ENCODE measurements around the gene PRKCE. TPM values are rescaled to one million over a fixed set of nuclear protein-coding genes. Genes with fewer than 3 reads are reported as not detected.

Gene PRKCE
- total RNA-seq, 1 experiment from 2014 or later = 1.3 TPM

- Histone ChIP-seq H3K4me2 (ENCODE audit: insufficient read depth, insufficient read length, low read length) (no peak overlapping the region), H2BK5ac (ENCODE audit: insufficient read length, low read length) (no peak overlapping the region), H4K20me1 (ENCODE audit: control insufficient read depth, insufficient read depth, insufficient read length) (no peaks in the 10 kb centered on the region), H2BK120ac (ENCODE audit: low read depth, low read length, poor library complexity, severe bottlenecking) (no peak overlapping the region), H3K56ac (ENCODE audit: insufficient read length, low read depth, low read length) (no peak overlapping the region), H3K27me3 (ENCODE audit: insufficient read depth, low read length) (no peaks in the 10 kb centered on the region), H3K9ac (ENCODE audit: extremely low read depth, insufficient read length, low read length) (no peak overlapping the region), H4K8ac (replicated peaks; ENCODE audit: insufficient read length, low read depth, low read length) (no peak overlapping the region), H2BK15ac (ENCODE audit: low read depth, low read length) (no peak overlapping the region), H3K79me1 (ENCODE audit: insufficient read depth, low read depth, low read length, poor library complexity, severe bottlenecking) (no peaks in the 10 kb centered on the region), H3K9me3 (ENCODE audit: control insufficient read depth, low read depth, low read length) (no peaks in the 10 kb centered on the region), H3K79me2 (ENCODE audit: insufficient read depth, low read length) (no peaks in the 10 kb centered on the region), H3K23ac (ENCODE audit: insufficient read length, low read depth, low read length) (no peak overlapping the region), H2BK20ac (ENCODE audit: low read depth, low read length, poor library complexity, severe bottlenecking) (no peak overlapping the region), H3K27ac (ENCODE audit: insufficient read length, low read depth, low read length) (no peak overlapping the region), H3K4me1 (ENCODE audit: insufficient read depth, low read length) (no peaks in the 10 kb centered on the region), H4K91ac (ENCODE audit: insufficient read length, low read depth, low read length) (no peak overlapping the region), H2AK5ac (ENCODE audit: insufficient read length, low read length) (no peak overlapping the region), H3K14ac (ENCODE audit: insufficient read depth, low read length) (no peak overlapping the region), H4K5ac (ENCODE audit: insufficient read length, low read depth, low read length) (no peak overlapping the region), H2AFZ (ENCODE audit: low read length) (no peak overlapping the region), H3T11ph (ENCODE audit: low read length) (no peak overlapping the region), H2BK12ac (ENCODE audit: insufficient read length, low read depth, low read length) (no peak overlapping the region), H3K4ac (ENCODE audit: low read depth, low read length) (no peak overlapping the region), H3K18ac (ENCODE audit: insufficient read length, low read depth, low read length) (no peak overlapping the region), H3K23me2 (ENCODE audit: insufficient read length, low read depth, low read length, poor library complexity, severe bottlenecking) (no peaks in the 10 kb centered on the region)
- Mint-ChIP-seq H3K9me3 (no peaks in the 10 kb centered on the region), H3K4me1 (peaks cover 6 to 7% of the 10 kb centered on the region in 2 experiments; a peak in 2 of 4 replicates), H3K27ac (no peak overlapping the region), H3K4me3 (no peak overlapping the region), H3K36me3 (ENCODE audit: insufficient read depth in 1 of 3, low read depth in 3 of 3) (no peaks in the 10 kb centered on the region), H3K27me3 (ENCODE audit: low read depth) (peaks cover 4% of the 10 kb centered on the region)
- no peak for DNase-seq
- TF ChIP-seq, protein P1, sequence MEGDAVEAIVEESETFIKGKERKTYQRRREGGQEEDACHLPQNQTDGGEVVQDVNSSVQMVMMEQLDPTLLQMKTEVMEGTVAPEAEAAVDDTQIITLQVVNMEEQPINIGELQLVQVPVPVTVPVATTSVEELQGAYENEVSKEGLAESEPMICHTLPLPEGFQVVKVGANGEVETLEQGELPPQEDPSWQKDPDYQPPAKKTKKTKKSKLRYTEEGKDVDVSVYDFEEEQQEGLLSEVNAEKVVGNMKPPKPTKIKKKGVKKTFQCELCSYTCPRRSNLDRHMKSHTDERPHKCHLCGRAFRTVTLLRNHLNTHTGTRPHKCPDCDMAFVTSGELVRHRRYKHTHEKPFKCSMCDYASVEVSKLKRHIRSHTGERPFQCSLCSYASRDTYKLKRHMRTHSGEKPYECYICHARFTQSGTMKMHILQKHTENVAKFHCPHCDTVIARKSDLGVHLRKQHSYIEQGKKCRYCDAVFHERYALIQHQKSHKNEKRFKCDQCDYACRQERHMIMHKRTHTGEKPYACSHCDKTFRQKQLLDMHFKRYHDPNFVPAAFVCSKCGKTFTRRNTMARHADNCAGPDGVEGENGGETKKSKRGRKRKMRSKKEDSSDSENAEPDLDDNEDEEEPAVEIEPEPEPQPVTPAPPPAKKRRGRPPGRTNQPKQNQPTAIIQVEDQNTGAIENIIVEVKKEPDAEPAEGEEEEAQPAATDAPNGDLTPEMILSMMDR (conservative IDR thresholded peaks at IDR 0.05) = no peak
- WGBS (ENCODE audit: extremely low coverage, insufficient read length, low lambda C conversion rate) = no CpG with 5 or more reads among the region's 3 CpGs
Observed at GRCh38 chr2:45888167-45888566, 236.7 kb downstream of the PRKCE start.
